Stimulated activated CD4-positive, alpha-beta T cell treated with anti-CD3 and anti-CD28 coated beads, Interleukin-12 subunit alpha, Interleukin-12 subunit beta, amount 100 ng/mL, for 4 hours (primary cell): ENCODE measurements around the gene LIPN.
"Not testable (repeated sequence)": the region's sequence is repeated elsewhere in the genome, so short reads cannot be mapped to it uniquely, and the experiment has no call there.

Source experiments
- DNase-seq: peaks from one replicate; pipeline ENCODE4 v3.0.0-alpha.2; 2020

Gene LIPN, protein sequence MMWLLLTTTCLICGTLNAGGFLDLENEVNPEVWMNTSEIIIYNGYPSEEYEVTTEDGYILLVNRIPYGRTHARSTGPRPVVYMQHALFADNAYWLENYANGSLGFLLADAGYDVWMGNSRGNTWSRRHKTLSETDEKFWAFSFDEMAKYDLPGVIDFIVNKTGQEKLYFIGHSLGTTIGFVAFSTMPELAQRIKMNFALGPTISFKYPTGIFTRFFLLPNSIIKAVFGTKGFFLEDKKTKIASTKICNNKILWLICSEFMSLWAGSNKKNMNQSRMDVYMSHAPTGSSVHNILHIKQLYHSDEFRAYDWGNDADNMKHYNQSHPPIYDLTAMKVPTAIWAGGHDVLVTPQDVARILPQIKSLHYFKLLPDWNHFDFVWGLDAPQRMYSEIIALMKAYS

DNA sequence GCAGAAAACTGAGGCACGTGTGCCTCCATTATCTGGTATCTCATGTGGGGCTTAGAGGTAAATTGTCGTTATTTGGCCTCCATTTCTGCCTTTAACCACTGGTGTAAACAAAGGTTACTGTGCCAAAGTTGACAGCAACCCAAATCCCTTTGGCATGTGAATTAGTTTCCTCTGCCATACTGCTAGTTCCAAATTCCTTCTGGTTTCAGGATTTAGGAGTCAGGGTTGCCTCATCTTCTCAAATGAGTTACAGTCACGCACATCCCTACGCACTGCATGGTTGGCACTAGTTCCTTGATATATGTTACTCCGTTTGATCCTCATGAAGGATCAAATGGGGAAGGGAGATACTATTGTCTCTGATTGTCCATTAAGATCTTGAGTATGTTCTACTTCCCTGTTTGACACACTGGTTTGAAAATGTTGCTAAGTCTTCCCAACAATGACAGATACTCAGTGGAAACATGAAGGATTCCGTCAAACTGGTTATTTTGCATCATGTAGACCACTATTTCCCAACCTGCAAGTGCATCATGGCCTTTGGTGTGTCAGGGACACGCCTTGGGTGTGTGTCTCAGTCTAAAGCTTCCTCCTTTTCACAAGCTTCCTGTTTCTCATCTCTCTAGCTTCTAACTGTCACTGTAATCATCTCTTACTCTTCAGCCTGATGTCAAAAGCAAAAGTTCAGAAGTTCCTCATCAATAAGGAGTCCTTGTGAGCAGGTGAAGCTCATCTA lies at the start of gene LIPN:
TSS of gene LIPN (plus strand) at position 655 of the 736 bp plus-strand sequence. CDS start 1,386 bp downstream, outside the sequence.
- DNase-seq: no peak

DNA sequence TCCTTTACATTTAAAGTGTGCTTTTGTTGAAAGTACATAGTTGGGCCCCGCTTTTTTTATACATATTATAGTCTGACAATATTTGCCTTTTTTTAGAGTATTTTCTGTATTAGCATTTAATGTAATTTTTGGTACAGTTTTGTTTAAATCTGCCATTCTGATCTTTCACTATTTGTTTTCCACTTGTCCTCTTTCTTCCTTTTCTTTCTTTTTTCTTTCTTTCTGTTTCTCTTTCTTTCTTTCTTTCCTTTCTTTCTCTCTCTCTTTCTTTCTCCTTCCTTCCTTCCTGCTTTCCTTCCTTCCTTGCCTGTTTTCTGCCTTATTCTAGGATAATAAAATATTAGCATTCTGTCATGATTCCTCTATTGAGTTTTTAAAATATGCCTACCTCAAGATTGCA lies 44.3 kb upstream of the LIPN start:
- no peak for DNase-seq

DNA sequence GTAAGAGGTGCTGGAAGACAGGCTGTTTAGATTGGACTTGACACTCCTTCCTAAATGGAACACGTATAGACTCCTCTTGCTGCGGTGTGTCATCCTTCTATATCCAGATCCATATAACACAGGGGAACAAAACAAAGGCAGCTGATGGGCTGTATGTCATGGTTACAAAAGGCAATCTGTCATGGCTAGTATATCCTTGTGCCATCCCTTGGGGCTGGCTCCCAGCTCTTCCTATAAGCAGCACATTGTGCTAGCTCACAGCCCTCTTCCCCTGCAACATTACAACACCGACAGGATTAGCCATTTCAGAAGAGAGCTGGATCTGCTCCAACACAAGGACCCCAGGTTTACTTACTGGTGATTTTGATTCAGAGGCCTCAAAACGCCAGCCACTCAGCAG lies 38.4 kb upstream of the LIPN start:
- no peak for DNase-seq

DNA sequence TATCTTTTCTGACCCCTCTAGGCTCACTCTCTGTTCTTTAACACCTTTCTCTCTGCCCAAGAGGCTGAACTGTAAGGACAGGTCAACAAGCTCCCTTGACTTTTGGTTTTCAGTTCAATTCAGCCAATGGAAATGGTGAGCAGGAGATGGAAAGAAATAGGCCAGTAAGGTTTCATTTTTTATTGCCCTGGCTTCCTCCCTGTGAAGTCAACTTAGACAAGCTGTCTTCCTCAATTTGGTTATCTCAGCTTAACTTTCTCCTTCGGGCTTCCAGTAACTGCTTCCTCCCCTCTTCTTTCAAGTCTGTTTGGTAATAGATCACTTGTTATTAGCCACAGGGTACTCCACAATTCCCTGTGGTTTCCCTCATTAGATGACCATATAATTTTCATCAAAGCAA lies 34.0 kb upstream of the LIPN start:
- no peak for DNase-seq

DNA sequence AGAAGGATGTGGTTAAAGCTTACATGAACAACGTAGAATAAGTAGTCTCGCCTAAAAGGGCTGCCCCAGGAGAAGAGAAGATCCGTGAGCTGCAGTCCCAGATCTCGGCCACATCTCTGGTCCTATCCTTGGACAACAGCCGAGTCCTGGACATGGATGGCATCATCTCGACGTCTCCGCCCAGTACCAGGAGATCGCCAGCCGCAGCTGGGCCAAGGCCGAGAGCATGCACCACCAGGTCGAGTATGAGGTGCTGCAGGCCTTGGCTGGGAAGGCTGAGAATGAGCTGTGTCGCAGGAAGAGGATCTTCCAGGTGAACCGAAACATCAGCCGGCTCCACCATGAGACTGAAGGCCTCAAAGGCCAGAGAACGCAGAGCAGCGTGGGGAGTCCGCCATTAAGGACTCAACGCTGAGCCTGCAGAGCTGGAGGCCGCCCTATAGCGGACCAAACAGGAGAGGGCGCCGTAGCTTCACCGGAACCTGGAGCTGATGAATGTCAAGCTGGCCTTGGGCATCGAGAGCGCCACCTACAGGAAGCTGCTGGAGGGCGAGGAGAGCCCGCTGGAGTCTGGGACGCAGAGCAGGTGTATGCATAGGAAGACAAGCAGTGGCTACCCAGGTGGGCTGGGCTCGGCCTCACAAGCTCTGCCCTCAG lies 31.6 kb upstream of the LIPN start:
- DNase-seq: peak; percentile 12

DNA sequence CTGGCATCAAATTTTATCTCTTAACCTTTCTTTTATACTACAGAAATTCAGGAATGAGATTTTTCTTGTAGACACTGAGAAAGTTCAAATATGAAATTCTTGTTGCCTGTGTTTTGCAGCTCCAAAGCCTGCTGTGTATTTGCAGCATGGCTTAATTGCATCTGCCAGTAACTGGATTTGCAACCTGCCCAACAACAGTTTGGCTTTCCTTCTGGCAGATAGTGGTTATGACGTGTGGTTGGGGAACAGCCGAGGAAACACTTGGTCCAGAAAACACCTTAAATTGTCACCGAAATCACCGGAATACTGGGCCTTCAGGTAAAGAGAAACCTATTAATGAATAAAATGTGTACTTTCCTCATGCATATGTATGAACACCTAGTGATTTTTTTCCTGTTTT lies 29.0 kb upstream of the LIPN start:
- DNase-seq: no peak

DNA sequence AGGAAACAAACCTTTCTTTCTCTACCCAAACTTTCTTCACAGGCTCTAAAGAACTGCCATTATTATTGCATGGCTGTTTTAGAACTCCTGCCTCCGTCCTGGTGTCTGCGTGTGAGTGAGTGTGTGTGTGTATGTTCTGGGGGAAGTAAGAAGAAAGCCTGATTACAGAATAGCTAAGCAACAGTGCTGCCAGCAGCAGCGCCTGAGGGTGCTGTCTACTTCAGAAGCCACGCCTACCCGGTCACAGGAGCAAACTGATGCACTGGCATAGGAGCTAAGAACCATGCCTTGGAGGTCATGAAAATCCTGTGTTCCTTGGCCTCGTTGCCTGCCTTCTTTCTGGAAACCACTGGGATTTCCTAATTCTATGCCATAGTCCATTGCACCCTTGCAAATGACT lies 28.5 kb upstream of the LIPN start:
- DNase-seq: no peak

DNA sequence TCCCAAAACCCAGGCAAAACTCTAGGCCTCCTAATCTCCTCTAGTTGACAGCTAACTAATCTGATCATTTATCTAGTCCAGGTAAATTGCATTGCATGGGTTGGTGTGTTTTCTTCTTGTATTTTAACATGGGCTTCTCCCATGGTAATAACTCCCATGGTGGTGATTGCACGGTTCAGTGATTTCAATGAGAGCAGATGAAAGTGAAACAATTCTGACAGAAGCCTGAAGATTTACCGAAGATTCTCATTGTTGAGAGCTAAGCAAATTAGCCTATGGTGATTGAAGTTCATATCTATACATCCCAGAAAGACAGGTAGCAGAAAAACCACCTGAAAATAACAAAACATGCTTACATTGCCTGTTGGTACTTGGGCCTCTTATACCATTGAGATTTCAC lies 26.6 kb upstream of the LIPN start:
- no peak for DNase-seq

DNA sequence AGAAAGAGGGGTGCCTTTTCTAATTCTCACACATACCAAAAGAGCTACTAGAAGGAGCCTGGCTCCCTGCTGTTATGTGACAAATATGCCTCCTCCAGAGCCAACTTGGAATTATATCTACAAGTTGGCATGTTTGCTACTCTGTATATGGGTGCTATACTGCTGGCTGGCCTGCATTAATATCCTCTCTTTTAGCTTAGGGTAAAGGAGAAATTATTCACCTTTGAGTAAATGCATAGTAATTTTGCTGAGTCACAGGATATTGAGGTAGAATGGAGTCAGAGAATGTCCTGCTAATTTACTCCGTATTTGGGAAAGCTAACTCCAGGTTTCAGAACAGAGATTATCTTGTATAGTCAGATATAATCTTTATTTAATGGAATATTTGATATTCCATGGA lies 24.2 kb upstream of the LIPN start:
- DNase-seq: no peak

DNA sequence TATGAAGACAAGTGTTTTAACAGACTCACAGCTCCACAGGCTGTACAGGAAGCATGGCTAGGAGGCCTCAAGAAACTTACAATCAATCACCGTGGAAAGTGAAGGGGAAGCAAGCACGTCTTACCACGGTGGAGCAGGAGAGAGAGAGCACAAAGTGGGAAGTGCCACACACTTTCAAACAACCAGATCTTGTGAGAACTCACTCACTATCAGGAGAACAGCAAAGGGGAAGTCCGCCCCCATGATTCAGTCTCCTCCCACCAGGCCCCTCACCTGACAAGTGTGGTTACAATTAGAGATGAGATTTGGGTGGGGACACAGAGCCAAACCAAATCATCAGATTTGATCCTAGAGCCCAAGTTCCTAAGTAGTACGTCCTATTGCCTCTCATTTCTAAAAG lies 17.9 kb upstream of the LIPN start:
- not testable (repeated sequence) for DNase-seq

DNA sequence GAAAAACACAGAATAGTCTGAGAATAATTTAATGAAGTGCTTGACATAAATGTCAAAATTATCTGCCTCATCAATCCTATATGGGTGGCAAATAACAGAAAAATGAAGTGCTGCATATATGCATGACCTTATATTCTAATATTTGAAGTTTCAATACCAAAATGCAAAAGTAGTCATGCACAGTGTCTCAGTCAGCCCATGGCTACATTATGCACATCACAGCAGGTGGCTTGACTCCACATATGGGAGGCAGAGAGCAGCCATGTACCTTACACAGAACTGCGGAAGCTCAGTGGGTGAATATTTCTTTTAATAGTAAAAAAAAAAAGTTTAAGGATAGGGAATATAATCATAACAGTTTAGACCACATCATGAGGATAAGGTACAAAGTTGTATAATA lies 17.4 kb upstream of the LIPN start:
- no peak for DNase-seq

DNA sequence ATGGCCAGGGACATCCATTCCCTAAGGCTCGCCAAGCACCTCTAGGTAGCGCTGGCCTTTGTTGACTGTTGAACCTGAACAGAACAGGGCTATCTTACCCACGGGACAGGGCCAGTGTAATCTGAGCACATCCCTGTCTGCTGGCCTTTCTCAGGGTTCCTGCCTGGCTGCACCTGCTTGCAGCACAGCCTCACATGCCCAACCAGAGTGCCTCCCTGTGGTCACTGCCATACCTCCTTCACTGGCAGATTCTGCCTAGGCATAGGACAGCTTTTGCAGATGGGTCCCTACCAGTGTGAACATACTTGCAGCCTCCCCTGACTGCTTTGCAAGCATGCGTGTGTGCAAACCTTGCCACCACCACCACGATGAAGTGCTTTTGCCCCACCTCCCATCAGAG lies 15.8 kb upstream of the LIPN start:
- DNase-seq: no peak

DNA sequence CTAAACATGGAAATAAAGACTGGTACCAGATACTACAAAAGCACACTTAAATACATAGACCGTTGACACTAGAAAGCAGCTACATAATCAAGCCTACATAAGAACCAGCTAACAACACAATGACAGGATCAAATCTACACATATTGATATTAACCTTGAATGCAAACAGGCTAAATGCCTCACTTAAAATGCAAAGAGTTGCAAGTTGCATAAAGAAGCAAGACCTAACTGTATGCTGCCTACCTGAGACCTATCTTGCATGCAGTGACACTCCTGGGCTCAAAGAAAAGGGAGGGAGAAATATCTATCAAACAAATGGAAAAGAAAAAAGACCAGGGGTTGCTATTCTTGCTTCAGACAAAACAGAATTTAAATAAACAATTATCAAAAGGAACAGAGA lies 14.2 kb upstream of the LIPN start:
- DNase-seq: no peak

DNA sequence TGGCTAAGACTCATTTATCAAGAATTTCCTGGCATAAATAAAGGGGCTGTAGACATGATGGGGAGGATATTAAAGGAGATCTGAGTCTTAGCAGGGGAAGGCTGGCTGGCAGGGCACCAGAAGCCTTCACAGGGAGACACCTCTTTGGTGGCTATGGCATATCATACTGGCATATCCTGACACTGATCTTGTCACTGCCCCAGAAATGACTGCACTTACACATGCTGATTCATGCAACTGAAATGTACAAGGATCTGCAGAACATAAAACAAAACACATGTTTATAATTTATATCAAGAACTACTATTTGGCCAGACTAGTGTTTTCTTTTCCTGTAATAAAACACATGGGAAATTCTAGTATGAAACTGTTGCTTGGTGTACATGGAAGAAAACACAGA lies 5.5 kb upstream of the LIPN start:
- DNase-seq: no peak

DNA sequence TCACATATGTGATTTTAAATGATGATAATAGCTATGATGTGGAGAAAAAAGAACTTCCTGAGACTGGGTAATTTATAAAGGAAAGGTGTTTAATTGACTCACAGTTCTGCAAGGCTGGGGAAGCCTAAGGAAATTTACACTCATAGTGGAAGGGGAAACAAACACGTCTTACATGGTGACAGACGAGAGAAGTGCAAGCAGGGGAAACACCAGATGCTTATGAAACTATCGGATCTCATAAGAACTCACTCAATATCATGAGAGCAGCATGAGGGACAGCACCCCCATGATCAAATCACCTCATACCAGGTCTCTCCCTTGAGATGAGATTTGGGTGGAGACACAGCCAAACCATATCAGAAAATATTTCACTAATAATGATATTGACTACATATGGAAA lies 4.1 kb upstream of the LIPN start:
- no peak for DNase-seq

DNA sequence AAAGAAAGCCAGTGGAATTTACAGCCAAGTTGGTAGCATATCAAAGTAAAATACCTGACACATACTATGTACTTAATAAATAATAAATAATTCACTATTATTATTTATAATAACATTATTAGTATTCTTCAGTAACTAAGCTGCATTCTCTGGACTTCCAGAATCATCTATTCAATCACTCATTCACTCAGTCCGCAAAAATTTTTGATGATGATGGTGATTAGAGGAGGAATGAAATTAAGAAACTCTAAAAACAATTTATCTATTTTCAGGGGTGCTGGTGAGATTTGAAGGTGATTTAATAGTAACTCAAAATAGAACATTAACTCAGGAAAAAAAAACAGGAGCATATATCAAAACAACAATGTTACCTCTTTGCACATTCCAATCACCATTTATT lies 3.2 kb upstream of the LIPN start:
- DNase-seq: no peak

DNA sequence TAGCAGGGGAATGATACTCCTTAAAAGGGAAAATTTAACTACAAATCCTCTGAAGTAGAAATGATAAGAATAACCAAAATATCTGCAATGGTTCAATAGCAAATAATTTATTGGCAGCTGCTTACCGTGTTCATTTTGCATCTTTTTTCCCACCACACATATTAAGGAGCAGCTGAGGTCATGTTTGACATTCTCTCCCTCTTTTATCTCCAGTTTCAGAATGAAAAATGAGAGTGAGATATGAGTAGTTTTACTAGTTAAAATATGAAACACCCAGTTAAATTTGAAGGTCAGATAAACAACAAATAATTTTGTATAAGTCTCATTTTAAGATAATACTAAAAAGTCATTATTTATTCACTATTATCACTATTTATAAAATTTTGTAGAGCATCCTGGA lies 3.1 kb downstream of the LIPN start:
- no peak for DNase-seq

DNA sequence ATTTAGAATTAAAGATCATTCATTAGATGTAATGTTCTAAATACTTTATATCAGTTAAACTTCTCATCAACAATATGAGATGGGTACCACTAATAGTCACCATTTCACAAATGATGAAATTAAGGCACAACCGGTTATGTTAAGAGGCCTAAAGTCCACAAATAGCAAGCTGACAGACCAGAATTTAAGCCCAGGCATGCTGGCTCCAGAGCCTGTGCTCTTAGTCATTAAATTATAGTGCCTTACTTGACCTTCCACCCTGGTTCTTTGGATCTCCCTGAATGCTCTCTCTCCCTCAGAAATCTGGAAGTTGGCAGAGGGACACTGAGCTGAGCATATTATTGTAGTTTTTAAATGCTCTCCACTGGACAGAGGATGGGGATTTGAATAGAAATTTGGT lies 3.6 kb downstream of the LIPN start:
- DNase-seq: no peak

DNA sequence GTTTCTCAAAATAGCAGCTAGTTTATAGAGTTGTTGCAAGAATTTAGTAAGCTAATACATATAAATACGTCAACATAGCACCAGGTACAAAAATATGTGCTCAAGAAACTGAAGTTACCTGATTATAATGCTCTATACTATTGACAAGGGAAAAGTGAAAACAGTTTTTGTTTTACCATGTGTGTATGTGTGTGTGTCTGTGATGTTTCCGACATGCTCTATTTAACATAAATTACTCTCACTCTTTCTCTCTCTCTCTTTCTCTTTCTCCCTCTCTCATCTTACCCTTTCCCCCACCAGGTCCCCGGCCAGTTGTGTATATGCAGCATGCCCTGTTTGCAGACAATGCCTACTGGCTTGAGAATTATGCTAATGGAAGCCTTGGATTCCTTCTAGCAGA lies 4.3 kb downstream of the LIPN start:
- no peak for DNase-seq

DNA sequence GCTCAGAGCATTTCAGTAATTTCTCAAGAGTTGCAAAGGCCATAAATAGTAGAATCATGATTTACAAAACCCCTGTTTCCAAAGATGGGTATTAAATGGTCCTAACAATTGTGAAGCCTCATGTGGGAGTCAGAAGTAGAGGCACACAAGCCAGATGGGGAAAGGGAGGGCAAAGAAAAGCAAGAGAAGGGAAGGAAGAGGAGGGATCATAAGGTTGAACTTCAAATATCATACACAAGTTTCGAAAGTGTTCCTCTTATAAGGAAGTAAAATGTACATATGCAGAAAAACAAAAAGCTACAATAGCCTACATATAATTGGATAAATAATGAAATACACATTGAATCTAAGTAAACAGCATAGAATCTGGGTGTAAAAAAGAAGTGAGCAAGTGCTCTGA lies 6.0 kb downstream of the LIPN start:
- DNase-seq: no peak

DNA sequence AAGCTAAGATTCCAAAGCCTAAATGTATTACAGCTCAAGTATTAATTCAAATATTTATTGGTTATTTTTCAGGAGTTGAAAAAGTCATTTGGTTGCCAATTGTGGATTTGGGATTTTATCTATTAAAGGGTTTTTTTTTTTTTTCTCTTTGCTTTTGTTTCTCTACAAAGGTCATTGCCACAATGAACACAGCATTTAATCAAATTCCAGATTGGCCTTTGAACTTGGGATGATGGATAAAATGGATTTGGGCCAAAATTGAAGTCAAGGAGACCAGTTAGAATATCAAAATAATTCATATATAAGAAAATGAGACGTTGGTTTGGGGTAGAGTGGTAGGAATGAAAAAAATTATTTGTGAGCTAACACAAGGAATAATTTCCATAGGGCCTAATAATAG lies 9.6 kb downstream of the LIPN start:
- DNase-seq: no peak

DNA sequence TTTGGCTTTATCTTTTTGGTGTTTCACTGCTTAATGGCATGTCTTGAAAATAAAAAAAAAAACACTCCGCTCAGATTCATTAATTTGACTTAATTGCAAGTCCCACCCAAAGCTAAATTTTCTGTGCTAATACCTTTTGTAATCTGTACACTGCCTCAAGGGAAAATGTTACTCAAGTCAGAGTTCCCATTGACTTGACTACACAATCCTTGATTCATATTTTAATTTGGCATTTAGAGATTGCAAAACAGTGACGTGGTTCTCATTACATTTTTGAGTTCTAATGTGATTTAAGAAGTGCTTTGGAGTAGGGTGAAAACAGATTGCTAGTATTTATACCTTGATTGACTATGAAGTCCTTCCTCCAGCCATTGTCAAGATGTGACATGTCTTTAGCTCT lies 21.4 kb downstream of the LIPN start:
- DNase-seq: no peak

DNA sequence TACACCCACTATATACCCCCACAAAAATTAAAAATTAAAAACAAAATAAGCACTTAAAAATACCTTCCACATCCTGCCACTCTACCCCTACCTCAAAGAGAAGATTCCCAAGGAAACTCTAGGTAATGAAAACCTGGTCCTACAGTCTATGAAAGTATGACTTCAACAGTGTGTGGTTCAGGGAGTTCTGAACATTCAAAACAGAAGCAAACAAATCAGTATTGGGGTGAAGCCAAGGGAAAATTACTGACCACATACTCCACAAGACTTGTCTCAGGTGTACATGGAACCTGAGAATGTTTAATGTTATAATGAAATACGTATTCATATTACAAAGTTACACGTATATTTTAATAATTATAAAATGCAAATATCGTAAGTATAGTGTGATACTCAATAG lies 22.4 kb downstream of the LIPN start:
- no peak for DNase-seq

DNA sequence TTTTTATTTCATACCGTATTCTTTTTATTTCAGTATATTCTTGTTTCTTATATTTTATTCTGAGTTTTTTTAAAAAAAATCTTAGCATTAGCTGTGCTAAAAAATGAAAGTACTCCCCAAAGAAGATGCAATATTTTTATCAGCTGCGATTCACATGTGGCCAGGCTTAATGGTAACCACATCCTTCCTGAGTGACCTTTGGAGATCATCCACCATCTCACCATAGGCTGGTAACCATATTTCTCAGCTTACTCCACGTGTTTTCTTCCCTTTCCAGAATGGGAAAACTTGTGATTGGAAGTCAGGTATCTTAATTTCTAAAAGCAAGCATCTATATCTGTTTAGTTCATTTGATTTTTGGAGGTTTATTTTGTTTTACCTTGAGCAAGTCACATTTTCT lies 23.9 kb downstream of the LIPN start:
- DNase-seq: no peak
